ENCODE measurements around the gene C9orf43. TPM values are rescaled to one million over a fixed set of nuclear protein-coding genes. Genes with fewer than 3 reads are reported as not detected.

The C9orf43 gene
- total and polyA plus RNA-seq, 9 of the 15 experiments (the other 6 are each of a cell fraction or from before 2014, with no cell fraction given), result 0.21 to 0.58 (median 0.33) TPM

DNA sequence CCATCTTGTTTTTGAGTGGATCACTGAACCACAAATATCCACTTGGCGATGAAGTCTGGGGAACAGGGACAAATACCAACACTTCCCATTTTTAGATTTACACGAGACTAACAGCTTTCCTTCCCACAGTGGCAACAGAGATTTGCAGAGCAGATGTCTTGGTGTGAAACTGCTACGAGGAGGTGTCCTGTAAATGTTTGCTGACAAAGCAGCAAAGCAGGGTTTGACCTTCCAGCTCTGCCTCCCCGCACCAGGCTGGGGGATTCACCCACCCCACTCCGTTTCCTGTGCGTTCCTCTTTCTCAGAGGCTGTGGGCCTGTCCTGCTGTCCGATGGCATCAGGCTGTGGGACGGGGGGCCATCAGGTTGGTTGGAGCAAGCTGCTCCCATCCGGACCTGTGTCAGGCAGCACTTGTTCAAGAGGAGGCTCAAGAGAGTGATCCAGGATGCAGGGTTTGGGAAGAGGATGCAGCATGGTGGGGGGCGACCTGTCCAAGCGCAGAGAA, 52.3 kb downstream of the C9orf43 start (continued):
- TF ChIP-seq, protein P1, sequence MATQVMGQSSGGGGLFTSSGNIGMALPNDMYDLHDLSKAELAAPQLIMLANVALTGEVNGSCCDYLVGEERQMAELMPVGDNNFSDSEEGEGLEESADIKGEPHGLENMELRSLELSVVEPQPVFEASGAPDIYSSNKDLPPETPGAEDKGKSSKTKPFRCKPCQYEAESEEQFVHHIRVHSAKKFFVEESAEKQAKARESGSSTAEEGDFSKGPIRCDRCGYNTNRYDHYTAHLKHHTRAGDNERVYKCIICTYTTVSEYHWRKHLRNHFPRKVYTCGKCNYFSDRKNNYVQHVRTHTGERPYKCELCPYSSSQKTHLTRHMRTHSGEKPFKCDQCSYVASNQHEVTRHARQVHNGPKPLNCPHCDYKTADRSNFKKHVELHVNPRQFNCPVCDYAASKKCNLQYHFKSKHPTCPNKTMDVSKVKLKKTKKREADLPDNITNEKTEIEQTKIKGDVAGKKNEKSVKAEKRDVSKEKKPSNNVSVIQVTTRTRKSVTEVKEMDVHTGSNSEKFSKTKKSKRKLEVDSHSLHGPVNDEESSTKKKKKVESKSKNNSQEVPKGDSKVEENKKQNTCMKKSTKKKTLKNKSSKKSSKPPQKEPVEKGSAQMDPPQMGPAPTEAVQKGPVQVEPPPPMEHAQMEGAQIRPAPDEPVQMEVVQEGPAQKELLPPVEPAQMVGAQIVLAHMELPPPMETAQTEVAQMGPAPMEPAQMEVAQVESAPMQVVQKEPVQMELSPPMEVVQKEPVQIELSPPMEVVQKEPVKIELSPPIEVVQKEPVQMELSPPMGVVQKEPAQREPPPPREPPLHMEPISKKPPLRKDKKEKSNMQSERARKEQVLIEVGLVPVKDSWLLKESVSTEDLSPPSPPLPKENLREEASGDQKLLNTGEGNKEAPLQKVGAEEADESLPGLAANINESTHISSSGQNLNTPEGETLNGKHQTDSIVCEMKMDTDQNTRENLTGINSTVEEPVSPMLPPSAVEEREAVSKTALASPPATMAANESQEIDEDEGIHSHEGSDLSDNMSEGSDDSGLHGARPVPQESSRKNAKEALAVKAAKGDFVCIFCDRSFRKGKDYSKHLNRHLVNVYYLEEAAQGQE (IDR thresholded peaks at IDR 0.05; ENCODE audit: borderline replicate concordance), result no peak
- TF ChIP-seq, protein P1 (CRISPR knock-in tag; IDR thresholded peaks at IDR 0.05; ENCODE audit: low read depth), result no peak
- no peak for TF ChIP-seq ZNF23 (CRISPR knock-in tag; IDR thresholded peaks at IDR 0.05)
- TF ChIP-seq NFE2L1 (tag; IDR thresholded peaks at IDR 0.05; ENCODE audit: borderline replicate concordance, low read depth), result no peak
- no peak for TF ChIP-seq PPARD (CRISPR knock-in tag; IDR thresholded peaks at IDR 0.05)
- no peak for TF ChIP-seq ETS2 (tag; IDR thresholded peaks at IDR 0.05; ENCODE audit: borderline replicate concordance, poor library complexity, severe bottlenecking)
- TF ChIP-seq ASH1L (IDR thresholded peaks at IDR 0.05; ENCODE audit: borderline replicate concordance, low read depth, partially characterized antibody), result no peak
- TF ChIP-seq MCM7 (IDR thresholded peaks at IDR 0.05), result no peak
- TF ChIP-seq ZNF766 (CRISPR knock-in tag; conservative IDR thresholded peaks at IDR 0.05), result no peak
- TF ChIP-seq ZNF3 (CRISPR knock-in tag; IDR thresholded peaks at IDR 0.05), result no peak
- no peak for TF ChIP-seq NR1H2 (CRISPR knock-in tag; IDR thresholded peaks at IDR 0.05)
- no peak for TF ChIP-seq ERF (CRISPR knock-in tag; IDR thresholded peaks at IDR 0.05)
- no peak for TF ChIP-seq ZNF79 (CRISPR knock-in tag; IDR thresholded peaks at IDR 0.05; ENCODE audit: low read depth)
- TF ChIP-seq ZNF444 (CRISPR knock-in tag; IDR thresholded peaks at IDR 0.05), result no peak
